GM19455 (cell line): Measurements from ENCODE around the gene TACC2.

Experiments
- ATAC-seq: cut with Tn5 transposase; IDR thresholded peaks from one replicate; pipeline ENCODE4 v1.9.1; 2021; ENCODE audit not compliant: unreplicated experiment

TACC2 gene

DNA sequence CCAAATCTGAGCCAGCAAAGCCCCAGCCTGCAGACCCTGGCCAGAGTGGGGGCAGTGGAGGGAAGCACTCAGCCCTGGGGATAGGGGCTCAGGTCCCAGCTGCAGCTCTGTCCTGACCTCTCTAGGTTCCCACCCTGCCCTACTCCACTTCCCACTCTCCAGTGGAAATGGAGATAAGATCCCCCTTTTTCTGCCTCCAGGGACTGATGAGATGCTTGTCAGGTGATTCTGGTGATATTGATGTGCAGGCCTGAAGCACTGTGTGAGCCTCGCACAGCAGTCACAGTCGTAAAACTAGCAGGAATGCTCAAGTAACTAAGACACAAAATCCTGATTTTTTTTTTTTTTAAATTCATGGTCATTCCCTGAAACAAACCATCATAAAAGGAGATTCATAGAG, 227.1 kb downstream of the TACC2 start:
- ATAC-seq, result no peak

DNA sequence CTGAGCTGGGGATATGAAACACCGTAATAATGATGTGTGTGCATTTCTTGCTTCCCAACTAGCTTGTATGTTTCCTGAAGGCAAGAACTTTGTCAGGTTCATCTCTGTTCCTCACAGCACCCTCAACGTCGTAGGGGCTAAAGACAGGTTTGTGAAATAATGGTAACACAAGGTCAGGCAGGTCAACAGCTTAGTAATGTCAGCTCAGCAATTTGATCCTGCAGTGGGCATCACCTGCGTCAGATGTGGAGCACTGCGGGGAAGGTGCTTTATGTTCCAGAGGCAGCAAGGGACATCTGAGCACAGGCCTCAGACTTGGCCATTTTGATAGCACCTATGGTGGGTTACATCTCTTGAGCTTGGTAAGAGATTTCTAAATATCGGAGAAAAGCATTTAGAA, 230.4 kb downstream of the TACC2 start:
- ATAC-seq, result no peak

DNA sequence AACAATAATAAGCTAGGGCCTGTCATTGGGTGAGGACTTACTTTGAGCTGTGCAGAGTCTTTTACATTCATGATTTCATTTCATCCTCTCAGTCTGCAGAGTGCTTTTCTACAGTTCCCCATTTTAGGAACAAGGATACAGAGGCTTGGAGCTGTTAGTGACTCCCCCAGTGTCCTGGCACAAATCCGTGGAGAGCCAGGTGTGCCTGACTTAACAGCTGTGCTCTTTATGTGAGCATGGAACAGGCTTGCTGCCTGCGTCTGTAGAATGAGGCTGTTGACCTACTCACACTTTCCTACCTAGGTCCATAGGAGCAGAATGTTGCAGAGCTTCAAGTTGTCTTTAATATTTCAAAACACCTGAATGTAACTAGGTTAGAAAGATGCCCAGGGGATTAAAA, 231.8 kb downstream of the TACC2 start:
- no peak for ATAC-seq

DNA sequence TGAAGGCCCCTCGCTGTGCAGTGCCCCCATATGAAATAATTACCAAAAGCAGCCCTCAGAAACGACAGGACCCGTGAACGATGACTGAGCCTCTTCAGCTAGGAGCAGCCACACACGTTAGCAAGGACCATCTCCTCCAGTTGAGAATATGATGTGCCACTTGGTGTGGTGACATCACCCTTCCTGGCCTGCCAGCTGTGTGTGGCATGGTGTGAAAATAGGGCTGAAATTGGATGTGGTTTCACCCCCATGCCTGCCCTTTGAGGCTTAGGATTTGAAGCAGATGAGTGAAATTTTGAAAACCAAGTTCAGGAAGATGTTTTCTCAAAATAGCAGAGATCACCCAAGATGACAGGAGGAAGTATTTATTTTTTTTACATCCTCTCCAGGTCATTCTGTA, 233.0 kb downstream of the TACC2 start:
- no peak for ATAC-seq

DNA sequence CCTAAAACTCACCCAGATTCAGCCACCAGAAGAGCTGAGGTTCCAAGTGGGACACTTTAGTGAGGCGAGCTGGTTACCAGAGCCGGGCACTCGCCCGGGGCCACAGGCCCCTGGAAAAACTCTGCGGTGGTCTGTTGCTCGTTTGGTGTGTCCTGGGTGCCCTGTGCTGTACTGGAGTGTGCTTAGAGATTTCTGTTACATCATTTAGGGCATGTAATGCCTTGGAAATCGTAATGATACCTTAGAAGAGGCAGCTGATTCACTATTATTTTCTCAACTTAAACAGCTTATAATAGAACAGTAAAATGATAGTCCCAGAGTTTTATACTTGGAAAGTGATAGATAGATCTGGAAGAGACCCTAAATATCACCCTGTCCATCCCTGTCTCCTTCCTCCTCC, 233.7 kb downstream of the TACC2 start:
- ATAC-seq, result no peak

- no peak for ATAC-seq
These were observed 235.2 kb downstream of the TACC2 start for GRCh38 chr10:122224159-122224558.

- no peak for ATAC-seq
These were observed 236.4 kb downstream of the TACC2 start for GRCh38 chr10:122225330-122225729.

DNA sequence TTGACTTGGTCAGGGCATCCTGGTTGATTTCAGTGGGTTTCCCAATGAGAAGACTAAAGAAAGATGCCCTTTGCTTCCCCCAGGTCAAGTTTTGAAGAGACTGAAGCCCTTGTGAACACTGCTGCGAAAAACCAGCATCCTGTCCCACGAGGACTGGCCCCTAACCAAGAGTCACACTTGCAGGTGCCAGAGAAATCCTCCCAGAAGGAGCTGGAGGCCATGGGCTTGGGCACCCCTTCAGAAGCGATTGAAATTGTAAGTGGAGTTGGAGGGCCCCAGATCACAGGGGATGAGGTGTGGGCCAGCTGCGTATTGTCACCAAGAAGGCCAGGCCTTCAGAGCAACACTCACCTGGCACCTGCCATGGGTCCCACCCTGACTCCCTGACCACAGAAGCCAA, 238.8 kb downstream of the TACC2 start:
- ATAC-seq, result no peak

DNA sequence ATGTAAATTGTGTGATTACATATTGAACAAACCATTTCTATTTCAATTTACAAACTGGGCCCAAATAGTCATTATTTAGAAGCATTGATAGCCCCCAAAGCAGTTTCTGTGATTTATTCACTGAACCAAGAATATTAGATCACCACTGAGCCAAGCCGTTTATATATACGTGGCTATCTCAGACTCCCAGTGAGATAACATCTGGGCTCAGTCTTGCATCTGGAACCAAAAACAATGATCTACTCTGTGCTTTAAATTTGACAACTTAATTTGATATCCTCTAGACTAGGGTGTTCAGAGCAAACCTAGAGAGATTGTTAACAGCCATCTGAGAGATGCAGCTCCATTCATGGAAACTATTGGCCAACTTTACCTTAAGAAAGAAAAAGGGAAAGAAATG, 240.7 kb downstream of the TACC2 start:
- ATAC-seq, result no peak

GRCh38 chr10:122230222-122230621, 241.3 kb downstream of the TACC2 start:
- ATAC-seq, result no peak

- ATAC-seq, result no peak
These were observed 243.8 kb downstream of the TACC2 start for GRCh38 chr10:122232769-122233168.

GRCh38 chr10:122233857-122234348, 244.9 kb downstream of the TACC2 start:
- ATAC-seq, result no peak

- no peak for ATAC-seq
These were observed 245.5 kb downstream of the TACC2 start for GRCh38 chr10:122234416-122234815.

DNA sequence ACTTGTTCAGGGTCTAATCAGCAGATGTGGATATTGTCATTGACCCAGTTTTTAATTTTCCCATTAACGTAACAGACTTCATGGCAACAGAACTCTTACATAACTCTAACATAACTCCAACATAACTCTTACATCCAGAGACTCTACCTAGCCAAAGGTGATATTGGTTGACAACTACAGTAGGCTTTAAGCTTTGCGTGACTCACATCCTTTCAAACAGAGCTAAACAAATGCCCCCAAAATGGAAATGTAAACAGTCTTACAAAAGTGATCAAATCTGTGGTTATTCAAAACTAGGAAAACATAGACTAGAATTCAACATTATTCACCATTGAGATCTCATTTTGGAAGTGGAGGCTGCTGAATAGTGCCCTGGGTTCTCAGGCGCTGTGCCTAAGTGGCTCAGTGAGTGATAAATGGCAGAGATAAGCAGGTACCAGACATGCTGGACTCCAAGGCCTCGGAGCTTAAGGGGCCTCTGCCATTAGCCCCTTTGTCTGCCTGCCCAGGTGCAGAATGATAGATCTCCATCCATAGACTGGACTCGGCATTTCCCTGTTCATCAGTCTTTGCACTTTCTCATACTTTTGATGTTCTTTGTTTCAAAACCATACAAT, 247.8 kb downstream of the TACC2 start:
- no peak for ATAC-seq

DNA sequence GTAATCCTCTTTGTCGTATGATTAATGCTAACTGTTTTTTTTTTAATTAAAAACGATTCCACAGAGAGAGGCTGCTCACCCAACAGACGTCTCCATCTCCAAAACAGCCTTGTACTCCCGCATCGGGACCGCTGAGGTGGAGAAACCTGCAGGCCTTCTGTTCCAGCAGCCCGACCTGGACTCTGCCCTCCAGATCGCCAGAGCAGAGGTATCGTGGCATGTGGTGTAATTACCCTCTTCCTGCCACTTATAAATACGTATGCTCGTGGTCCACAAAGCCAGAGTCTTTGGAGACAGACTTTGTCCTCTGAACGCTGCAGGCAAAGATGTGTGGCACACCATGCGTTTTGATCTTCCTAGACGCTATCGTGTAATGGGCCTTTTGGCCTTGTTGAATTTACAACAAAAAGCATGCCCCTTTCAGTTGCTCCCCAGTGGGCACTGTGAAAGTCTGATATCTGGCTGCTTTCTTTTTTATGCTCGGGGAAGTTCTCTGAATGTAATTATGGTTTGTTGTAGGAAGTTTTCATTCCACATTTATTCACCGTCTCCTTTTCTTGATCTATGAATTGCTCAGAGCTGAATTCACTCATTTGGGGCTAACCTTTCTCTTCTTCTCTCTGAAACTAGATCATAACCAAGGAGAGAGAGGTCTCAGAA, 248.5 kb downstream of the TACC2 start:
- ATAC-seq, result no peak

- no peak for ATAC-seq
These were observed 250.8 kb downstream of the TACC2 start for GRCh38 chr10:122239578-122240257.

DNA sequence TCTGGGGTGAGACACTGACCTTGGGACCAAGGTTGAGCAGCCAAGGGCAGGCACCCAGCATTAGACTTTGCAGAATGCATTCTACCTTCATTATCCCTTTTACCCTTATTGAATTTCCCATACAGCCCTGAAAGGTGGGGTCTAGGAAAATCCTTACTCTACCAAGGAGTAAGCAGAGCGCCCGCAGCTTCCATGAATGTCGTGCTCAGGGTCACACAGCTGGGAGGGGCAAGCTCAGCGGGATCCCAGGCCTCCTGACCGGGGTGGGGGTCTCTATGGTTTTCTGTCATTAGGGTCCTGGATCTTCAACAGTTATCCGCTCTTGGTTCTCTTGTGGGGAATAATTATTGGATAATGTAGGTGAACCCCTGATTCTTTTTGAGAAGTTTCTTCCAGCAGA, 251.4 kb downstream of the TACC2 start:
- ATAC-seq, result no peak

DNA sequence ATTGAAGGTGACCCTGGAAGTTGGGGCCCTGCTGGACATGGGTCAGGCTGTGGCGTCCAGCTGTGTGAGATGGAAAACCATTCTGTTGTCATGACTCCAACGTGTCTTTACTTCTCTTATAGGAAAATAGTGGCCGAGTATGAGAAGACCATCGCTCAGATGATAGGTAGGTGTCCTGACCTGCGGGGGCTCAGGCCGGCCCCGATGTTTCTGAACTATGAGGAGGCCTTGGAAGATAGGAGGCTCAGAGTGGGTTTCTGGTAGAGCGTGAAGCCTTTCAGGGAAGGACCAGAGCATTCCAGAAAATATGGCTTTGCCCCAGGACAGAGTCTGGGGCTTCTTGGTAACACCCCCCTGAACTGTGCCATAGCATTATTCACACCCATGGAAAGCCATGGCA, 252.9 kb downstream of the TACC2 start:
- ATAC-seq, result no peak

GRCh38 chr10:122243550-122243949, 254.6 kb downstream of the TACC2 start:
- ATAC-seq, result no peak

- ATAC-seq, result no peak
These were observed 255.3 kb downstream of the TACC2 start for GRCh38 chr10:122244001-122244975.

- ATAC-seq, result no peak
These were observed 256.2 kb downstream of the TACC2 start for GRCh38 chr10:122245136-122245535.
